Endothelial cell of umbilical vein (primary cell): ENCODE measurements around the gene TUBA3D.
"Not testable (repeated sequence)": the region's sequence is repeated elsewhere in the genome, so short reads cannot be mapped to it uniquely, and the experiment has no call there.

Experiments used
- CTCF ChIP-seq, 2 donors: IDR thresholded peaks; 1 replicate in 1 of 2; 2 replicates in 1 of 2; pipeline ENCODE4 v1.5.1; 2011; ENCODE audit warnings: low read length in 2 of 2, mild to moderate bottlenecking in 2 of 2, moderate library complexity in 2 of 2, control low read depth in 1 of 2, inconsistent platforms in 1 of 2, low read depth in 1 of 2; ENCODE audit not compliant: insufficient read depth in 1 of 2; ENCODE audit errors: extremely low read depth in 1 of 2
- EZH2 ChIP-seq: IDR thresholded peaks from 2 replicates; pipeline ENCODE4 v1.6.1; 2012; ENCODE audit warnings: borderline replicate concordance, low read depth, mild to moderate bottlenecking, moderate library complexity, low read length, inconsistent platforms; ENCODE audit not compliant: severe bottlenecking
- FOS ChIP-seq: IDR thresholded peaks from 2 replicates; pipeline ENCODE4 v1.6.1; 2011; ENCODE audit warnings: mild to moderate bottlenecking, low read length, moderate library complexity, borderline replicate concordance; ENCODE audit not compliant: insufficient read depth
- GATA2 ChIP-seq: IDR thresholded peaks from 2 replicates; pipeline ENCODE4 v1.7.0; 2011; ENCODE audit warnings: low read depth, mild to moderate bottlenecking, moderate library complexity, mixed read lengths, low read length; ENCODE audit not compliant: insufficient read length, insufficient read depth
- JUN ChIP-seq: IDR thresholded peaks from 2 replicates; pipeline ENCODE4 v1.6.1; 2011; ENCODE audit warnings: borderline replicate concordance, low read depth; ENCODE audit not compliant: insufficient read length, insufficient read depth
- MAX ChIP-seq: IDR thresholded peaks from 2 replicates; pipeline ENCODE4 v1.6.1; 2011; ENCODE audit not compliant: insufficient read depth, insufficient read length
- MYC ChIP-seq: IDR thresholded peaks from one replicate; pipeline ENCODE4 v1.6.1; 2011; ENCODE audit warnings: mild to moderate bottlenecking, low read depth, low read length
- POLR2A ChIP-seq: IDR thresholded peaks from 2 replicates; pipeline ENCODE4 v1.6.1; 2012; ENCODE audit warnings: low read depth, mild to moderate bottlenecking, control low read depth, low read length
- POLR2AphosphoS5 ChIP-seq: IDR thresholded peaks from 2 replicates; pipeline ENCODE4 v1.6.1; 2012; ENCODE audit warnings: low read depth, mild to moderate bottlenecking, control low read depth, low read length, moderate library complexity; ENCODE audit not compliant: insufficient read depth

GRCh38 chr2:131492015-131492417, 16.1 kb downstream of the TUBA3D start, which contains the start of gene MZT2A:
- peak; percentile 2 for TF ChIP-seq POLR2A
- not testable (repeated sequence) for TF ChIP-seq FOS; POLR2AphosphoS5; CTCF (IDR thresholded peaks at IDR 0.05; ENCODE audit: extremely low read depth in 1 of 2, insufficient read depth in 1 of 2, low read depth in 1 of 2, low read length in 2 of 2); GATA2; JUN; EZH2; MYC; MAX
